GM12874 (cell line): ENCODE measurements around the gene ADM.

Experiments used
- CTCF ChIP-seq: IDR thresholded peaks from 2 replicates; pipeline ENCODE4 v1.5.1; 2011; ENCODE audit warnings: low read depth, mild to moderate bottlenecking, control low read depth, low read length, moderate library complexity; ENCODE audit not compliant: insufficient read depth

Gene ADM

GRCh38 chr11:10308201-10308954, 3.5 kb downstream of the ADM start:
- TF ChIP-seq CTCF: no peak

GRCh38 chr11:10309163-10310093, 4.6 kb downstream of the ADM start:
- TF ChIP-seq CTCF: no peak

GRCh38 chr11:10310301-10310841, 5.5 kb downstream of the ADM start:
- no peak for TF ChIP-seq CTCF

GRCh38 chr11:10311802-10312201, 6.9 kb downstream of the ADM start:
- TF ChIP-seq CTCF: no peak

GRCh38 chr11:10314199-10315072, 9.6 kb downstream of the ADM start:
- TF ChIP-seq CTCF: no peak

GRCh38 chr11:10315083-10315482, 10.2 kb downstream of the ADM start:
- no peak for TF ChIP-seq CTCF
